K562 (cell line): ENCODE measurements around the gene CAV1. TPM values are rescaled to one million over a fixed set of nuclear protein-coding genes. Genes with fewer than 3 reads are reported as not detected.

Source experiments
- C11orf30 ChIP-seq: fragments of 450-650 bp; IDR thresholded peaks from 2 replicates; pipeline ENCODE4 v1.6.1; 2016; ENCODE audit warnings: low read depth, mild to moderate bottlenecking
- DPF2 ChIP-seq: fragments of 450-650 bp; IDR thresholded peaks from 2 replicates; pipeline ENCODE4 v1.6.1; 2016
- ESRRA ChIP-seq: fragments of 450-650 bp; IDR thresholded peaks from 2 replicates; pipeline ENCODE4 v1.6.1; 2014; ENCODE audit warnings: low read depth, mild to moderate bottlenecking, moderate library complexity, borderline replicate concordance
- GABPB1 ChIP-seq: sonication (generic); formaldehyde crosslinking; IDR thresholded peaks from 2 replicates; pipeline ENCODE4 v1.8.0; 2022; ENCODE audit warnings: mild to moderate bottlenecking, missing genetic modification reagents
- GABPB2 ChIP-seq: fragments of 250-450 bp; sonication (Bioruptor Pico); conservative IDR thresholded peaks from 2 replicates; pipeline ENCODE4 v1.5.1; 2021; ENCODE audit warnings: mild to moderate bottlenecking
- GATAD2B ChIP-seq: fragments of 450-650 bp; IDR thresholded peaks from 2 replicates; pipeline ENCODE4 v1.6.1; 2017; ENCODE audit warnings: mild to moderate bottlenecking, borderline replicate concordance
- ILF3 ChIP-seq: fragments of 450-650 bp; IDR thresholded peaks from 2 replicates; pipeline ENCODE4 v1.6.1; 2018; ENCODE audit warnings: antibody characterized with exemption, mild to moderate bottlenecking, moderate library complexity, borderline replicate concordance
- NR4A1 ChIP-seq, 2 experiments: fragments of 250-450 bp in 1 of 2; fragments of 450-650 bp in 1 of 2; sonication (Bioruptor Pico) in 1 of 2; IDR thresholded peaks; 2 replicates each; pipeline versions ENCODE4 v1.4.0 to v1.6.1; 2016 to 2020; ENCODE audit warnings: mild to moderate bottlenecking in 2 of 2, missing compliant biosample characterization in 1 of 2, missing genetic modification characterization in 1 of 2, moderate library complexity in 1 of 2
- PBX2 ChIP-seq, 2 experiments: IDR thresholded peaks in 1 of 2; conservative IDR thresholded peaks in 1 of 2; 2 replicates each; pipeline ENCODE4 v1.6.1; 2016; ENCODE audit warnings: low read depth in 2 of 2, mild to moderate bottlenecking in 1 of 2, missing compliant biosample characterization in 1 of 2, missing genetic modification characterization in 1 of 2, moderate library complexity in 1 of 2
- PHF20 ChIP-seq: fragments of 450-650 bp; IDR thresholded peaks from 2 replicates; pipeline ENCODE4 v1.6.1; 2018; ENCODE audit not compliant: partially characterized antibody
- RNF219 ChIP-seq: fragments of 250-450 bp; sonication (Bioruptor Pico); IDR thresholded peaks from 2 replicates; pipeline ENCODE4 v1.5.0; 2022; ENCODE audit warnings: mild to moderate bottlenecking
- ZNF174 ChIP-seq: fragments of 250-450 bp; sonication (Bioruptor Pico); IDR thresholded peaks from 2 replicates; pipeline ENCODE4 v1.4.0; 2020; ENCODE audit warnings: mild to moderate bottlenecking
- ZNF224 ChIP-seq: sonication (generic); formaldehyde crosslinking; IDR thresholded peaks from 2 replicates; pipeline ENCODE4 v1.8.0; 2022; ENCODE audit warnings: mild to moderate bottlenecking, missing genetic modification reagents
- polyA plus RNA-seq, 8 experiments: library from polyadenylated mRNA; depleted of rRNA in 4 of 8; stranded (reverse) in 5 of 8; unstranded in 3 of 8; fragments of >200 nt; fragmentation: Nextera tagmentation in 2 of 8; fragmentation: Illumina TruSeq in 1 of 8; extraction: Ambion mirVana in 2 of 8; extraction: Trizol in 1 of 8; gene quantifications; 2 replicates each; pipeline versions ENCODE4 v1.2.1 to v1.2.3, GENCODE V29; 2011 to 2014; ENCODE audit warnings: inconsistent platforms in 1 of 8, missing spikeins in 1 of 8
- total RNA-seq, 7 experiments: library from RNA; depleted of rRNA in 6 of 7; stranded (reverse); fragments of >200 nt in 6 of 7; fragmentation: Illumina TruSeq in 2 of 7; extraction: Trizol in 2 of 7; gene quantifications; 2 replicates each; pipeline versions ENCODE4 v1.2.1 to v1.2.3, GENCODE V29; 2011 to 2021; ENCODE audit warnings: low replicate concordance in 1 of 7
- TF ChIP-seq, protein P1 (sequence below): sonication (generic); formaldehyde crosslinking; IDR thresholded peaks from 2 replicates; pipeline ENCODE4 v1.8.0; 2022; ENCODE audit warnings: mild to moderate bottlenecking, missing genetic modification reagents
- TF ChIP-seq, protein P2 (sequence below): fragments of 450-650 bp; IDR thresholded peaks from one replicate; pipeline ENCODE4 v1.6.1; 2018; ENCODE audit warnings: mild to moderate bottlenecking, moderate library complexity; ENCODE audit not compliant: partially characterized antibody

CAV1 gene
- total and polyA plus RNA-seq, 9 of the 15 experiments (the other 6 are each of a cell fraction or from before 2014, with no cell fraction given): 0.08 to 1.5 (median 0.63) TPM

DNA sequence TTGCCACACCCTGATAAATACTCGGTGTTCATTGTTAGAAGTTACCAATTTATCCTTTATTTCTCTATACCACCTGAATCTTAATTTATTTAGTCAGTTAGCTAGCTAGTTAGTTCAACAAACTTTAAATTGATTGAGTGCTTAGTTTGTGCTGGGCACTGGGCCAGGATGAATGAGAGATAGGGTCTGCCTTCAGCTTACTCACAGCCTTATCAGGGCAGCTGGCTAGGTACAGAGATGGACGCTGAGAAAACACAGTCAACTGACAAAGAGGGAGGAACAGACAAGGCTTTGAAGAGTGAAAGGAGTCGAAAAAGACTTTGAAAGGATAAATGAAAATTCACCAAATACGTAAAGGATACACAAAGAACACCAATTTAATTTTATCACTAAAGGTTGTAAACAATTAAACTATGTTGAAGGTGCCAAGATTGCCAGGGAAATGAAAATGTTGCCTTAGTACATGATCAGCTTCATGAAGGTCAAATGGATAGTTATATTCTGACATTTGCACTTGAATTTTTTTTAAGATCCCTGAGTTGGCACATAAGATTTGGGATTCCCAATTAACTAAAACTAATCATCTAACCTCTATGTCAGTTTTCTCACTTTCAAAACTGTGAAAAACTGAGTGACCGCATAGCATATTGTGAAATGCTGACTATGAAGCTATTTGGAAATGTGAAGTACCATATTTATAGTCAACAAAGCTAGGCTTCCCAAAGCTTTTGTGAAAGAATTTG, 23.2 kb upstream of the CAV1 start (continued):
- TF ChIP-seq, protein P1, sequence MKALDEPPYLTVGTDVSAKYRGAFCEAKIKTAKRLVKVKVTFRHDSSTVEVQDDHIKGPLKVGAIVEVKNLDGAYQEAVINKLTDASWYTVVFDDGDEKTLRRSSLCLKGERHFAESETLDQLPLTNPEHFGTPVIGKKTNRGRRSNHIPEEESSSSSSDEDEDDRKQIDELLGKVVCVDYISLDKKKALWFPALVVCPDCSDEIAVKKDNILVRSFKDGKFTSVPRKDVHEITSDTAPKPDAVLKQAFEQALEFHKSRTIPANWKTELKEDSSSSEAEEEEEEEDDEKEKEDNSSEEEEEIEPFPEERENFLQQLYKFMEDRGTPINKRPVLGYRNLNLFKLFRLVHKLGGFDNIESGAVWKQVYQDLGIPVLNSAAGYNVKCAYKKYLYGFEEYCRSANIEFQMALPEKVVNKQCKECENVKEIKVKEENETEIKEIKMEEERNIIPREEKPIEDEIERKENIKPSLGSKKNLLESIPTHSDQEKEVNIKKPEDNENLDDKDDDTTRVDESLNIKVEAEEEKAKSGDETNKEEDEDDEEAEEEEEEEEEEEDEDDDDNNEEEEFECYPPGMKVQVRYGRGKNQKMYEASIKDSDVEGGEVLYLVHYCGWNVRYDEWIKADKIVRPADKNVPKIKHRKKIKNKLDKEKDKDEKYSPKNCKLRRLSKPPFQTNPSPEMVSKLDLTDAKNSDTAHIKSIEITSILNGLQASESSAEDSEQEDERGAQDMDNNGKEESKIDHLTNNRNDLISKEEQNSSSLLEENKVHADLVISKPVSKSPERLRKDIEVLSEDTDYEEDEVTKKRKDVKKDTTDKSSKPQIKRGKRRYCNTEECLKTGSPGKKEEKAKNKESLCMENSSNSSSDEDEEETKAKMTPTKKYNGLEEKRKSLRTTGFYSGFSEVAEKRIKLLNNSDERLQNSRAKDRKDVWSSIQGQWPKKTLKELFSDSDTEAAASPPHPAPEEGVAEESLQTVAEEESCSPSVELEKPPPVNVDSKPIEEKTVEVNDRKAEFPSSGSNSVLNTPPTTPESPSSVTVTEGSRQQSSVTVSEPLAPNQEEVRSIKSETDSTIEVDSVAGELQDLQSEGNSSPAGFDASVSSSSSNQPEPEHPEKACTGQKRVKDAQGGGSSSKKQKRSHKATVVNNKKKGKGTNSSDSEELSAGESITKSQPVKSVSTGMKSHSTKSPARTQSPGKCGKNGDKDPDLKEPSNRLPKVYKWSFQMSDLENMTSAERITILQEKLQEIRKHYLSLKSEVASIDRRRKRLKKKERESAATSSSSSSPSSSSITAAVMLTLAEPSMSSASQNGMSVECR: no peak
- TF ChIP-seq ESRRA (peak; percentile 56), PBX2 (CRISPR knock-in tag; IDR thresholded peaks at IDR 0.05; ENCODE audit: low read depth) (no peak), PBX2 (tag; conservative IDR thresholded peaks at IDR 0.05; ENCODE audit: low read depth) (peak; percentile 85), ILF3 (0 out of 2 replicates have a peak, but pooled peaks have one; percentile 21), ZNF174 (CRISPR knock-in tag) (no peak; the same call in 1 of the 2 replicates), DPF2 (peak; percentile 99), ZNF224 (CRISPR knock-in tag) (no peak), C11orf30 (peak; percentile 67), GABPB1 (no peak), NR4A1 (CRISPR knock-in tag; IDR thresholded peaks at IDR 0.05) (no peak), NR4A1 (tag; IDR thresholded peaks at IDR 0.05) (0 out of 2 replicates have a peak, but pooled peaks have one; percentile 23), GATAD2B (peak; percentile 55), GABPB2 (no peak), RNF219 (CRISPR knock-in tag) (no peak), PHF20 (no peak)
- TF ChIP-seq, protein P2, sequence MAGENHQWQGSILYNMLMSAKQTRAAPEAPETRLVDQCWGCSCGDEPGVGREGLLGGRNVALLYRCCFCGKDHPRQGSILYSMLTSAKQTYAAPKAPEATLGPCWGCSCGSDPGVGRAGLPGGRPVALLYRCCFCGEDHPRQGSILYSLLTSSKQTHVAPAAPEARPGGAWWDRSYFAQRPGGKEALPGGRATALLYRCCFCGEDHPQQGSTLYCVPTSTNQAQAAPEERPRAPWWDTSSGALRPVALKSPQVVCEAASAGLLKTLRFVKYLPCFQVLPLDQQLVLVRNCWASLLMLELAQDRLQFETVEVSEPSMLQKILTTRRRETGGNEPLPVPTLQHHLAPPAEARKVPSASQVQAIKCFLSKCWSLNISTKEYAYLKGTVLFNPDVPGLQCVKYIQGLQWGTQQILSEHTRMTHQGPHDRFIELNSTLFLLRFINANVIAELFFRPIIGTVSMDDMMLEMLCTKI: no peak
